ENCODE measurements around the gene ATXN1L. TPM values are rescaled to one million over a fixed set of nuclear protein-coding genes. Genes with fewer than 3 reads are reported as not detected.

Gene ATXN1L
- total RNA-seq, 1 donor from 2014 or later, result 29.7 TPM

- peaks cover 58% of the 10 kb centered on the region for H3K36me3 ChIP-seq
- no peaks in the 10 kb centered on the region for H3K27me3 ChIP-seq (ENCODE audit: low read depth)
- intact Hi-C loops (cut with DNase I), result no loop called here
- H3K4me3 ChIP-seq, result no peak overlapping the region
- no peak overlapping the region for H3K27ac ChIP-seq
- H3K9me3 ChIP-seq, result no peaks in the 10 kb centered on the region
- ATAC-seq, result no peak
- H3K4me1 ChIP-seq, result peaks cover 15% of the 10 kb centered on the region
- DNase-seq, result no peak
- no peak for TF ChIP-seq CTCF (IDR thresholded peaks at IDR 0.05)
Measured at GRCh38 chr16:71848622-71849021, 2.8 kb downstream of the ATXN1L start.

GRCh38 chr16:71851746-71852145 is 6.0 kb downstream of the ATXN1L start:
- ATAC-seq, result no peak
- Histone ChIP-seq H3K4me3 (no peak overlapping the region), H3K4me1 (peaks cover 11% of the 10 kb centered on the region), H3K27ac (no peak overlapping the region), H3K27me3 (ENCODE audit: low read depth) (no peaks in the 10 kb centered on the region), H3K36me3 (peaks cover 79% of the 10 kb centered on the region), H3K9me3 (no peaks in the 10 kb centered on the region)
- intact Hi-C loops (cut with DNase I), result no loop called here
- DNase-seq, result no peak
- TF ChIP-seq CTCF (IDR thresholded peaks at IDR 0.05), result no peak

GRCh38 chr16:71852158-71852557 is 6.4 kb downstream of the ATXN1L start:
- Histone ChIP-seq H3K27me3 (ENCODE audit: low read depth) (no peaks in the 10 kb centered on the region), H3K27ac (no peak overlapping the region), H3K4me3 (no peak overlapping the region), H3K9me3 (no peaks in the 10 kb centered on the region), H3K36me3 (peaks cover 79% of the 10 kb centered on the region), H3K4me1 (peaks cover 7% of the 10 kb centered on the region)
- TF ChIP-seq CTCF (IDR thresholded peaks at IDR 0.05), result no peak
- DNase-seq, result no peak
- intact Hi-C loops (cut with DNase I), result no loop called here
- no peak for ATAC-seq

- intact Hi-C loops (cut with DNase I), result no loop called here
- H3K4me3 ChIP-seq, result no peak overlapping the region
- H3K9me3 ChIP-seq, result no peaks in the 10 kb centered on the region
- H3K4me1 ChIP-seq, result peaks cover 2% of the 10 kb centered on the region
- H3K36me3 ChIP-seq, result peaks cover 79% of the 10 kb centered on the region
- DNase-seq (no peak), ATAC-seq (no peak)
- no peak for TF ChIP-seq CTCF (IDR thresholded peaks at IDR 0.05)
- no peak overlapping the region for H3K27ac ChIP-seq
- no peaks in the 10 kb centered on the region for H3K27me3 ChIP-seq (ENCODE audit: low read depth)
Measured at GRCh38 chr16:71852561-71852960, 6.8 kb downstream of the ATXN1L start.

- no peak for DNase-seq
- Histone ChIP-seq H3K4me3 (no peak overlapping the region), H3K27me3 (ENCODE audit: low read depth) (no peaks in the 10 kb centered on the region), H3K9me3 (no peaks in the 10 kb centered on the region), H3K36me3 (peaks cover 73% of the 10 kb centered on the region), H3K27ac (no peak overlapping the region), H3K4me1 (no peaks in the 10 kb centered on the region)
- ATAC-seq, result no peak
- no peak for TF ChIP-seq CTCF (IDR thresholded peaks at IDR 0.05)
- intact Hi-C loops (cut with DNase I), result no loop called here
Measured at GRCh38 chr16:71853413-71853812, 7.6 kb downstream of the ATXN1L start.

All from lower lobe of right lung (tissue), 2 donors.